Effector memory CD4-positive, alpha-beta T cell (primary cell): Measurements from ENCODE around the gene CCDC167.
A peak's percentile ranks its signal among the peaks of the same experiment; 100 is the strongest.

Source experiments
- DNase-seq, 3 donors: peaks; one replicate each; pipeline ENCODE4 v3.0.0-alpha.2; 2020
- H3K27ac ChIP-seq: 2 replicates; pipeline ENCODE4 v1.7.0; 2013; ENCODE audit warnings: mild to moderate bottlenecking, low read length, moderate library complexity; ENCODE audit not compliant: insufficient read depth, poor library complexity, severe bottlenecking
- H3K27me3 ChIP-seq: replicated peaks from 2 replicates; pipeline ENCODE4 v1.7.0; 2013; ENCODE audit warnings: mild to moderate bottlenecking, low read length; ENCODE audit not compliant: insufficient read depth, control insufficient read depth, poor library complexity, severe bottlenecking
- H3K36me3 ChIP-seq: 2 replicates; pipeline ENCODE4 v1.7.0; 2013; ENCODE audit warnings: mild to moderate bottlenecking, low read length, moderate library complexity; ENCODE audit not compliant: control insufficient read depth, insufficient read depth
- H3K4me1 ChIP-seq: 2 replicates; pipeline ENCODE4 v1.7.0; 2013; ENCODE audit warnings: low read length, mild to moderate bottlenecking; ENCODE audit not compliant: control insufficient read depth, insufficient read depth, poor library complexity, severe bottlenecking
- H3K4me3 ChIP-seq: 2 replicates; pipeline ENCODE4 v1.7.0; 2013; ENCODE audit warnings: low read length, low read depth, mild to moderate bottlenecking; ENCODE audit not compliant: insufficient read depth, poor library complexity, severe bottlenecking
- H3K9me3 ChIP-seq: 2 replicates; pipeline ENCODE4 v1.7.0; 2013; ENCODE audit warnings: mild to moderate bottlenecking, low read length, moderate library complexity; ENCODE audit not compliant: control insufficient read depth

CCDC167 gene

DNA sequence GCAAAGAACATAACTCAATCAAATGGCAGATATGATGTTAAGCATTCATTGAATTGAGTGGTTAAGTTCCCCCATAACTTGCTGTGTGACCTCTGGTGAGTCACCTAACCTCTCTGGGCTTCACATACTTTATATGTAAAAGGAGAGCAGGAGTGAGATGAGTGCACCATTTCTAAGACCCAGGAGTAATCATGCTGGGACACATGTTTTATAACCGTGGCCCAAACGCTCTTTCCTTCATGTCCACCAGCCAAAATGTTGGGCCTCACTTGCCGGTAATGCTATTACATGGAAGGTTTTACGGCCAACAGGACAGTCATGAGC is 40.3 kb upstream of the CCDC167 start:
- no peak overlapping the region for H3K4me3 ChIP-seq
- H3K27me3 ChIP-seq: no peaks in the 10 kb centered on the region
- H3K36me3 ChIP-seq: peaks cover 12% of the 10 kb centered on the region
- H3K27ac ChIP-seq: peak overlapping the region; percentile 7
- H3K9me3 ChIP-seq: no peaks in the 10 kb centered on the region
- no peak for DNase-seq
- no peaks in the 10 kb centered on the region for H3K4me1 ChIP-seq

DNA sequence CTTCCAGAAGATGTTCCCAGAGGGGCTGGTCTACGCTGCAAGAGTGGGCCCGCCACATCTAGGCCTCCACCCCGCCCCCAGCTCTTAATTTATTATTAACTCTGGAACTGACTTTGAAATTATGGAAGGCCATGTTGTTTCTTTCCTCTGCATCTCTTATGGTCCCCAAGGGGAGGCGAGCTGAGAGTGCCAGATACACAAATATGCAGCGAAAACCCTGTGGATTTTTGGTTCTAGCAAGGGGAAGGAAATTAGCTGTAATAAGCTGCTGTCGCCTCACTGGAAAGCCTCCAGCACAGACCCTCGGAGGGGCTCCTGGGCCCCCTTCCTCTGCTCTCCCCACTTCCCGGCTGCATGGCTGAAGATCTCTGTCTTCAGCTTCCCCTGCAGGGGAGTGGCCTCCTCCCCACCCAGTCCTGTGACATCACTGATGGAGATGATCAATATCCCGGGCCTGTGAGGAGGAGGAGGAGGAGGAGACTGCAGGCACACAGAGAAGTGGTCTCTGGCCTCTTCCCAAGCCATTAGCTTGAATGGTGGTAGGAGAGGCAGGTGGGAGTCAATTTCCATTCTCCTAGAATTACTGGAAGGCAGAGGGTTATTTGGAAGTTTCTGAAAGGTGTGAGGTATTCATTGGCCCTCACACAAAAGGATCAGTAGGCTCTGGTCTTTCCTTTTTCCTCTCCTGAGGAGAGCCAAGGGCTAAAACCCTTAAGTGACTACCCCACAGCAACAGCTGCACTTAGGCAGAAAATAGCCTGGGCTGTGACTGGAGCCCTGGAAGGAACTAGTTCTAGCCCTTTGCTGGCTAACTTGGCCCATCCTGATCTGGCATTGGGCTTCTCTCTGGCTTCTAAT is 39.7 kb upstream of the CCDC167 start:
- H3K36me3 ChIP-seq: peaks cover 18% of the 10 kb centered on the region
- no peaks in the 10 kb centered on the region for H3K4me1 ChIP-seq
- DNase-seq: no peak
- peak overlapping the region; percentile 7 for H3K27ac ChIP-seq
- no peaks in the 10 kb centered on the region for H3K9me3 ChIP-seq
- H3K27me3 ChIP-seq: no peaks in the 10 kb centered on the region
- no peak overlapping the region for H3K4me3 ChIP-seq

DNA sequence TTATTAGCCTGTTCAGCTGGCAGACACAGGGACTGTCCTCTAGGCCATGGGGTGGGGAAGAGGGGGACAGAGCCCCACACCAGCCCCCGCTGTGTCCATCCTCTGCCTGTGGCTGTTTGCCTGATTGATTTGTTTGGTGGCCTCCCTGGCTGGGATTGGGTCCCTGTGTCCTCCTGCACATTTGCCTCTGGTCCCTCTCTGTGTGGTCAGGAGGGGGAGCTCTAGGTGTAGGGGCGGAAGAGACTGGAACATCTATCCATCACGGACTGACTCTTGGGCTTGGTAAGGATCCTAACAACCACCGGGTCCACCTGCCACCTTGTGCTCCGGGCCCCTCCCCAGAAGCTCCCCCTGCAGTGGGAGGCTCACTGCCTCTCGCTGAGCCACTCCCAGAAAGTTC is 38.4 kb upstream of the CCDC167 start:
- DNase-seq: no peak
- Histone ChIP-seq H3K27me3 (no peaks in the 10 kb centered on the region), H3K27ac (no peak overlapping the region), H3K4me1 (no peaks in the 10 kb centered on the region), H3K9me3 (no peaks in the 10 kb centered on the region), H3K36me3 (peaks cover 21% of the 10 kb centered on the region), H3K4me3 (no peak overlapping the region)

DNA sequence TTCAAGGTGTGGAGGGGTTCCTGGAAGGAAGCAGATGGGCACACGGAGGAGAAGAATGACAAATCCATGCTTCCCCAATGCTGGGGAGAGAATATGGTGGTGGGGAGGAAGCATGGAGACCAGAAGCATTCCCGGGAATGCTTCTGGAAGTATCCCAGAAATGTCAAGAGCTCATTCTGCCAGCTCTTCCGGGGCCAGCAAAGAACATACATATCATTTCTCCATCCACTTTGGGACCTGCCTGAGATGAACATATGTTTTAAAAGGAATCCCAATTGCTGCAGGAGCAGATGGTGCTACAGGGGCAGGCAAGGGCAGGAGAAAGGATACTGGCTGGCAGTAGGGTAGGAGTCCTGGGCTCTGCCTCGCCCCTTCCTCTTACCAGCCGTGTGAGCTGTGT is 37.9 kb upstream of the CCDC167 start:
- no peak overlapping the region for H3K4me3 ChIP-seq
- H3K27me3 ChIP-seq: no peaks in the 10 kb centered on the region
- no peaks in the 10 kb centered on the region for H3K9me3 ChIP-seq
- H3K27ac ChIP-seq: no peak overlapping the region
- no peak for DNase-seq
- peaks cover 21% of the 10 kb centered on the region for H3K36me3 ChIP-seq
- no peaks in the 10 kb centered on the region for H3K4me1 ChIP-seq

DNA sequence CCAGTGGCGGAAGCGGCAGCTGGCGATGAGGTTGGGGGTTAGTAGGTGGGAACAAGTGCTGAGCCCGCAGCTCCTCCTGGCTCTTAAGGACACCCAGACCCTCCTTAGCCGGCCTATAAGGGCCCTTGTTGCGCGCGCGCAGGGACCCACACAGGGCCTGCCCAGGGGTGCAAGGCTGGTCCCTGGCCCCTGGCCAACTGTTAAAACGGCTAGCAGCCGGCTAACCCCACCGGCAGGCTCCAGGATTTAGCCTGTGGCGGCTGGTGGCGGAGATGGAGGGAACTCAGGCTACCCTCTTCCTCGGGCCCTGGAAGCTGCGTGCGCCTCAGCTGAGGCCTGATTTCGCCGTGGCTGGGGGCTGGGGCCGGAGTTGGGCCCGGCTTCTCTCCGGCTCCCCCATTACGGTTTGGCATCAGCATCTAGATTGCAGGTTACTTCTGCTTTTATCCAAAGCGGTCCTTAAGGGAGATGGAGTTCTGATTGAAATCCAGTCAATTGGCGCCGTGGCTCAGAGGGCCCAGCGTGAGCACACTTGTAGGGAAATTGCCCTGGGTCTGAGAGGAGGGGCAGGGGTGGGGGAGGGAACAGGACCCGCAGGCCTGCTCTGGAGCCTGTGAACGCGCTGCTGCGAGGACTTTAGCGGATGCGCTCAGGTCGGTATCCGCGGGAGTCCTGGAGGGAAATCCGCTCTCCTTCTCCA is 36.9 kb upstream of the CCDC167 start:
- H3K27me3 ChIP-seq: no peaks in the 10 kb centered on the region
- H3K4me1 ChIP-seq: no peaks in the 10 kb centered on the region
- DNase-seq: no peak
- no peak overlapping the region for H3K4me3 ChIP-seq
- peaks cover 21% of the 10 kb centered on the region for H3K36me3 ChIP-seq
- H3K27ac ChIP-seq: no peak overlapping the region
- no peaks in the 10 kb centered on the region for H3K9me3 ChIP-seq

DNA sequence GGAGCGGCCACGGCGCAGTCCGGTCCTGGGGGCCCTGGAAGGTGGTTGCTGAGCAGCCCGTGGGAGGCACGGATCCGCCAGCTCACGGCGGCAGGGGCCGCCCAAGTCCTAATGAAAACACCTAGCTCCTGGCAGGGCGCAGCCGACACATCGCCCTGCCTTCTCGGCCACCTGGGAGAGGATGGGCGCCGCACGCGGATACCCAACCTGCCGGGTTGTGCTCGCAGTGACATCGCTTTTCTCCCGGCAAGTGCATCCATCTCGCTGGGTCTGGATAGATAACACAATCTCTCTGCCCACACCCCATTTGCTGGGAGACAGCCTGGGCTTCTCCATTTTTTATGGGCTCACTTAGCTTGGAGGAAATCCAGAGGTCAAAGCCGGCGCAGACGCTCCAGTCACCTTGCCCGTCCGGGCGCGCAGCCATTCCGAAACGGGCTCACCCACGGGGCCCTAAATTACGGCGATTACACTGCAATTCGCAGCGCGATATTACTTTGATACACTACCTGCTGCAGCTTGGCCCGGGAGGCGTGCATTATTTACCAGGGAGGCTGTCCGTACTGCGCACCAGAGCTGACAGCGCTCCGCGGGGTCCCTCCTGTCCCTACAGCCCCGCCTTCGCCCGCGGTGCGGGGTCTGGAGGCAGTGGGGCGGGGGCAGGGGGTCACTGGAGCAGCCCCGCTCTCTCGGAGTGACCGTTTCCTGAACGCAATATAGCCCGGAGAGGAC is 36.2 kb upstream of the CCDC167 start:
- H3K4me3 ChIP-seq: no peak overlapping the region
- H3K9me3 ChIP-seq: no peaks in the 10 kb centered on the region
- H3K27me3 ChIP-seq: no peaks in the 10 kb centered on the region
- H3K27ac ChIP-seq: no peak overlapping the region
- H3K4me1 ChIP-seq: no peaks in the 10 kb centered on the region
- peaks cover 21% of the 10 kb centered on the region for H3K36me3 ChIP-seq
- no peak for DNase-seq

DNA sequence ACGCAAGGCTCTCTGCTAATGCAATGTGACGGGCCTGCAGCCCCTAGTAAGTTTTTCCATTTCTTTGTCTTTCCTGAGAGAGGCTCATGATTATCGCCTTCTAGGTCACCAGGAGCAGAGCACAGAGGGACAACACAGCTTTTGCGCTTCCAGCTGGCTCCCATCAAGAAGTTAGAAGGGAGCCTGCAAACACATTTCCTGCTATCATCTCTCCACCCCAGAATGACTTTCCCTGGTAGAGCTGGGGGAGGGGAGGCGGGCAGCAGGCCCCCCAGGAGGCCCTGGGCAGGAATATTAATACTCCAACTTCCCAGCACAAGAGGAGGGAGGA is 35.7 kb upstream of the CCDC167 start:
- no peaks in the 10 kb centered on the region for H3K4me1 ChIP-seq
- no peak for DNase-seq
- no peaks in the 10 kb centered on the region for H3K9me3 ChIP-seq
- H3K4me3 ChIP-seq: no peak overlapping the region
- H3K36me3 ChIP-seq: peaks cover 21% of the 10 kb centered on the region
- H3K27ac ChIP-seq: no peak overlapping the region
- no peaks in the 10 kb centered on the region for H3K27me3 ChIP-seq

DNA sequence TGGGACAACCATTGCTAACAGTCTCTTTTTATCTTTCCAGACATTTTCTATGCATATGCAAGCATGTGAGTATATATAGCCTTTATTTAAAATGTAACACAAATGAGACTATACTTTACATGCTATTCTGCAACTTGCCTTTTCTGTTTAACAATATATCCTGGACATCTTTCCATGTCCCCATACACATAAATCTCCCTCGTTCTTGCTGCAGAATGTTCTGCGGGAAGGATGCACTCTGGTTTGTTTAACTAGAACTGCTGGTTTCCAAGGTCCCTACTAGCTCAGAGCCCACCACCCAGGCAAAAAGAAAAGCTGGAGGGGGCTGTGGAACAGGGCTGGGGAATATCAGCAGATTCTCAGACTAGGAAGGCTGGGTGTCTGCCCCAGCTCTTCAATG is 35.2 kb upstream of the CCDC167 start:
- no peak overlapping the region for H3K4me3 ChIP-seq
- no peak overlapping the region for H3K27ac ChIP-seq
- peaks cover 2% of the 10 kb centered on the region for H3K4me1 ChIP-seq
- no peak for DNase-seq
- peaks cover 21% of the 10 kb centered on the region for H3K36me3 ChIP-seq
- H3K9me3 ChIP-seq: no peaks in the 10 kb centered on the region
- H3K27me3 ChIP-seq: no peaks in the 10 kb centered on the region

DNA sequence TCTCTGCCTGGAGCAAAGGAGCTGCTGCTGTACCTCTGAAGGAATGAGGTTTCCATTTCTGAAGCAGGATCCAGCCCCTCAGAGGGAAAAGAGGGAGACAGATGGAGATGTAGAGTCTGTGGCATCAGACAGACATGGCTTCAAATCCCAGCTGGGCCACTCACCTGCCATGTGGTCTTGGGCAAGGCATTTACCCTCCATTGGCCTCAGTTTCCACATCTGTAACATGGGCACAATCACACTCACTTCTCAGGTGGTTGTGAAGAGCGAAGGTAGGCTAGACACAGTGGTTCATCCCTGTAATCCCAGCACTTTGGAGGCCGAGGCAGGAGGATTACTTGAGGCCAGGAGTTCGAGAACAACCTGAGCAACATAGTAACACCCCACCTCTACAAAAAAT is 32.4 kb upstream of the CCDC167 start:
- H3K4me1 ChIP-seq: peaks cover 5% of the 10 kb centered on the region
- H3K36me3 ChIP-seq: peaks cover 21% of the 10 kb centered on the region
- H3K27ac ChIP-seq: no peak overlapping the region
- H3K4me3 ChIP-seq: no peak overlapping the region
- DNase-seq: no peak
- H3K9me3 ChIP-seq: no peaks in the 10 kb centered on the region
- H3K27me3 ChIP-seq: no peaks in the 10 kb centered on the region

DNA sequence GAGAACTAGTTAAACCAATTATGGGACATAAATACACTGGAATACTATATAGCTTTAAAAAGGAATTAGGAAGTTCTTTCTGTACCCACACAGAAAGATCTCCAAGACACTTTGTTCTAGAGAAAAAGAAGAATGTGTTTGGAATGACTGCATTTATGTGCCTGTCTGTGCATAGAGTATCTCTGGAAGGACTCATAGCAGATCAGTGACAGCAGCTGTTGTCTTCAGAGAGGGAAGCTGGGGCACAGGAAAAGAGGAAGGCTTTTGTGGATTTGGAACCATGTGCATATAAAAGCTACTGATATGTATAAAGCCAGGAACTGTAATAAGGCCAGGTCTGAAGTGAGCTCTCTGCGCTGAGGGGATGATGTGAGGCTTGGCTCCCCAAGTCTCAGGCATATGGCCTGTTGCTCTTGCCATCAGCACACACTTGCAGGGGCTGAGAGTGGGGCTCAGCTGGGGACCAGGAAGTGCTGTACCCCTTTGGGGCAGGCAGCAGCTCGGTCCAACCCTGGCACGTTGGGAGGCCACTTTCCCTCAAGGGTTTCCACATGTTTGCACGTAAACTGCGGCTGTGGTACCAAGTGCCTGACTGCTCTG is 31.8 kb upstream of the CCDC167 start:
- Histone ChIP-seq H3K4me3 (no peak overlapping the region), H3K27me3 (no peaks in the 10 kb centered on the region), H3K36me3 (peaks cover 21% of the 10 kb centered on the region), H3K27ac (no peak overlapping the region), H3K4me1 (peaks cover 5% of the 10 kb centered on the region), H3K9me3 (no peaks in the 10 kb centered on the region)
- no peak for DNase-seq
